Spleen (tissue), 11 donors: ENCODE measurements around the gene SAC3D1. TPM values are rescaled to one million over a fixed set of nuclear protein-coding genes. Genes with fewer than 3 reads are reported as not detected.

ENCODE experiments used
- DNase-seq: peaks from one replicate; pipeline ENCODE4 v3.0.0-alpha.2; 2020
- H3K27ac ChIP-seq, 8 donors: fragments of 200-600 bp; sonication (generic) in 7 of 8; 1 replicate in 4 of 8; 2 replicates in 4 of 8; pipeline versions ENCODE4 v1.5.0 to v1.8.0; 2016 to 2021; ENCODE audit warnings: inconsistent platforms in 4 of 8, mild to moderate bottlenecking in 4 of 8, moderate library complexity in 1 of 8
- H3K27me3 ChIP-seq, 7 donors: fragments of 200-600 bp; sonication (generic) in 6 of 7; replicated peaks in 1 of 7; 1 replicate in 4 of 7; 2 replicates in 3 of 7; pipeline versions ENCODE4 v1.5.0 to v1.8.0; 2016 to 2021; ENCODE audit warnings: inconsistent platforms in 3 of 7, mild to moderate bottlenecking in 1 of 7
- H3K36me3 ChIP-seq, 6 donors: fragments of 200-600 bp; sonication (generic) in 5 of 6; 1 replicate in 4 of 6; 2 replicates in 2 of 6; pipeline versions ENCODE4 v1.5.0 to v1.8.0; 2016 to 2021; ENCODE audit warnings: inconsistent platforms in 2 of 6
- H3K4me1 ChIP-seq, 6 donors: fragments of 200-600 bp; sonication (generic) in 5 of 6; 1 replicate in 3 of 6; 2 replicates in 3 of 6; pipeline versions ENCODE4 v1.5.0 to v1.8.0; 2016 to 2021; ENCODE audit warnings: inconsistent platforms in 3 of 6
- H3K4me3 ChIP-seq, 8 donors: fragments of 200-600 bp; sonication (generic) in 7 of 8; 1 replicate in 4 of 8; 2 replicates in 4 of 8; pipeline versions ENCODE4 v1.5.0 to v1.8.0; 2016 to 2021; ENCODE audit warnings: inconsistent platforms in 4 of 8, mild to moderate bottlenecking in 4 of 8, moderate library complexity in 2 of 8
- H3K9me3 ChIP-seq, 8 donors: fragments of 200-600 bp; sonication (generic) in 7 of 8; 1 replicate in 4 of 8; 2 replicates in 4 of 8; pipeline versions ENCODE4 v1.5.0 to v1.8.0; 2016 to 2021; ENCODE audit warnings: inconsistent platforms in 4 of 8
- CTCF ChIP-seq, 11 experiments: fragments of 200-600 bp in 7 of 11; fragments of 450-650 bp in 4 of 11; sonication (generic) in 4 of 11; IDR thresholded peaks in 8 of 11; conservative IDR thresholded peaks in 3 of 11; 1 replicate in 7 of 11; 2 replicates in 4 of 11; pipeline versions ENCODE4 v1.4.0 to v1.8.0; 2016 to 2021; ENCODE audit warnings: antibody characterized with exemption in 11 of 11, inconsistent platforms in 4 of 11, mild to moderate bottlenecking in 1 of 11
- POLR2A ChIP-seq, 3 donors: fragments of 450-650 bp; IDR thresholded peaks; one replicate each; pipeline ENCODE4 v1.5.1; 2017; ENCODE audit warnings: antibody characterized with exemption in 3 of 3, mild to moderate bottlenecking in 1 of 3
- POLR2AphosphoS5 ChIP-seq, 3 donors: sonication (generic); formaldehyde crosslinking; IDR thresholded peaks; one replicate each; pipeline ENCODE4 v1.5.1; 2017; ENCODE audit warnings: antibody characterized with exemption in 3 of 3
- WGBS, 5 donors: extraction: QIAGEN DNeasy Blood & Tissue Kit in 3 of 5; methylation state at CpG; one replicate each; pipeline versions ENCODE4 v1.1.5 to v1.1.7; 2013 to 2018; 5-methylcytosine and 5-hydroxymethylcytosine counted together
- intact Hi-C: fragments of 100-400 bp; cut with DNase I; formaldehyde crosslinking; loops from one replicate; pipeline ENCODE4 v1.15.0; 2023; ENCODE audit warnings: low total_unique reads
- polyA plus RNA-seq, 3 donors: library from polyadenylated mRNA; stranded (reverse); fragments of 200-250 nt; gene quantifications; one replicate each; pipeline ENCODE4 v1.2.1, GENCODE V29; 2013
- total RNA-seq, 7 donors: library from RNA; depleted of rRNA in 3 of 7; stranded (reverse); fragments of >200 nt in 3 of 7; fragmentation: NEBNext Ultra II Directional in 4 of 7; extraction: Animal tissue kit (Norgen Biotek cat#: 25700) in 4 of 7; gene quantifications; one replicate each; pipeline versions ENCODE4 v1.1.0 to v1.2.1, GENCODE V29; 2016 to 2021
- donor health status: healthy with polysubstance abuse.
- donor health status: DM: no; HTN: no; CAD: no; lungs with moderate emphysema.
- donor health status: DM: no; HTN: no; CAD: no.
- donor health status: Bipolar disorder and iron deficiency.
- donor health status: healthy.
- donor health status: DM: no; HTN: no; CAD: no.
- donor health status: DM: yes; HTN: yes; CAD: no.

Gene SAC3D1
- total and polyA plus RNA-seq, 10 donors, result 5.2 to 11.9 (median 6.8) TPM

- Histone ChIP-seq H3K27ac (no peak overlapping the region), H3K4me1 (no peaks in the 10 kb centered on the region), H3K9me3 (no peaks in the 10 kb centered on the region), H3K4me3 (no peak overlapping the region), H3K36me3 (no peaks in the 10 kb centered on the region), H3K27me3 (no peaks in the 10 kb centered on the region)
- WGBS, 5 donors, result 44 to 61% (median 59%) methylated on average over 3 of the region's 3 CpGs
- intact Hi-C loops, result no loop called here
- TF ChIP-seq POLR2AphosphoS5 (IDR thresholded peaks at IDR 0.05) (no peak), CTCF (IDR thresholded peaks at IDR 0.05 in 8 of 11, conservative IDR thresholded peaks at IDR 0.05 in 3 of 11) (no peak), POLR2A (IDR thresholded peaks at IDR 0.05) (no peak)
- DNase-seq, result no peak
Measured at GRCh38 chr11:65059523-65059922, 18.5 kb downstream of the SAC3D1 start.

GRCh38 chr11:65059959-65060824 lies 19.2 kb downstream of the SAC3D1 start:
- Histone ChIP-seq H3K27me3 (no peaks in the 10 kb centered on the region), H3K36me3 (no peaks in the 10 kb centered on the region), H3K4me3 (no peak overlapping the region), H3K27ac (no peak overlapping the region), H3K9me3 (no peaks in the 10 kb centered on the region), H3K4me1 (no peaks in the 10 kb centered on the region)
- 50 to 68% (median 56%) methylated on average over 8 to 10 of the region's 10 CpGs for WGBS, 5 donors
- intact Hi-C loops, result no loop called here
- no peak for DNase-seq
- no peak for TF ChIP-seq POLR2A (IDR thresholded peaks at IDR 0.05)
- no peak for TF ChIP-seq CTCF (IDR thresholded peaks at IDR 0.05 in 8 of 11, conservative IDR thresholded peaks at IDR 0.05 in 3 of 11)
- TF ChIP-seq POLR2AphosphoS5 (IDR thresholded peaks at IDR 0.05), result no peak

- TF ChIP-seq POLR2AphosphoS5 (IDR thresholded peaks at IDR 0.05) (no peak), CTCF (IDR thresholded peaks at IDR 0.05 in 8 of 11, conservative IDR thresholded peaks at IDR 0.05 in 3 of 11) (no peak), POLR2A (IDR thresholded peaks at IDR 0.05) (no peak)
- DNase-seq, result no peak
- Histone ChIP-seq H3K27ac (no peak overlapping the region), H3K9me3 (no peaks in the 10 kb centered on the region), H3K4me3 (no peak overlapping the region), H3K36me3 (no peaks in the 10 kb centered on the region), H3K27me3 (no peaks in the 10 kb centered on the region), H3K4me1 (no peaks in the 10 kb centered on the region)
- intact Hi-C loops, result no loop called here
- WGBS, 5 donors, result 75 to 91% (median 80%) methylated on average over 9 of the region's 9 CpGs
Measured at GRCh38 chr11:65060913-65061408, 20.0 kb downstream of the SAC3D1 start.

- no peaks in the 10 kb centered on the region for H3K4me1 ChIP-seq
- no peak overlapping the region for H3K27ac ChIP-seq
- no peaks in the 10 kb centered on the region for H3K9me3 ChIP-seq
- H3K4me3 ChIP-seq, result no peak overlapping the region
- DNase-seq, result no peak
- WGBS, 5 donors, result 76 to 86% (median 80%) methylated on average over 3 of the region's 3 CpGs
- no peaks in the 10 kb centered on the region for H3K27me3 ChIP-seq
- no peaks in the 10 kb centered on the region for H3K36me3 ChIP-seq
- intact Hi-C loops, result no loop called here
- TF ChIP-seq POLR2AphosphoS5 (IDR thresholded peaks at IDR 0.05) (no peak), CTCF (IDR thresholded peaks at IDR 0.05 in 8 of 11, conservative IDR thresholded peaks at IDR 0.05 in 3 of 11) (no peak), POLR2A (IDR thresholded peaks at IDR 0.05) (no peak)
Measured at GRCh38 chr11:65063532-65063931, 22.5 kb downstream of the SAC3D1 start.
